ENCODE measurements around the gene AHI1.

Gene AHI1

DNA sequence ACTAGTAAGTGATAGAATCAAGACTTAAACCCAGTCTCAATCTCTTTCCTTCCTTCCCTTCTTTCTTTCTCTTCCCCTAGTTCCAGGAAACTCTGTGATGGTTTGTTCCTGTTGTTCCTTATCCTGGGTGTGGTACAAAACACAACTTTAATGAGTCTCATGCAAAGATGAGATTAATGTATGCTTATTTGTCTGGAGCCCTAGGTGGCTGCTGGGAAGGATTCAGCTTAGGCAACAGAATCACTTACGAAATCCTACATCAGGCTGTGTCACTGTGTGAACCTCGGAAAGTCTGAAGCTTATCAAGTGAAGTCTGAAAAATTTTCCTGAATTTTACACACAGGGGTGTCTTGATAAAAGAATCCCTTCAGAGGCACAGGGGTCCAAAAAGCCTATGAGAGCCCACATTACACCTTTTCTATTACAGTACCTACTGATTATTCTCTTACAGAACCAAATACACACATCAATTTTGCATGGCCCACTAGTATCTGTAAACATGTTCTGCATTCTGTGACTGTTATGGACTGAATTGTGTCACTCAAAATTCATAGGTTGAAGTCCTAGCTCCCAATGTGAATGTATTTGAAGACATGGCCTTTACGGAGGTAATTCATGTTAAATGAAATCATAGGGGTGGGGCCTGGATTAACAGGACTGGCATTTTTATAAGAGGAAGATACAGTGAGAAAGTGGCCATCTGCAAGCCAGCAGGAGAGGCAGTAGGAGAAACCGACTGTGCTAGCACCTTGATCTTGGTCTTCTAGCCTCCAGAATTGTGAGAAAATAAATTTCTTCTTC, 171.7 kb downstream of the AHI1 start:
- DNase-seq (ENCODE audit: low spot score), result no peak

DNA sequence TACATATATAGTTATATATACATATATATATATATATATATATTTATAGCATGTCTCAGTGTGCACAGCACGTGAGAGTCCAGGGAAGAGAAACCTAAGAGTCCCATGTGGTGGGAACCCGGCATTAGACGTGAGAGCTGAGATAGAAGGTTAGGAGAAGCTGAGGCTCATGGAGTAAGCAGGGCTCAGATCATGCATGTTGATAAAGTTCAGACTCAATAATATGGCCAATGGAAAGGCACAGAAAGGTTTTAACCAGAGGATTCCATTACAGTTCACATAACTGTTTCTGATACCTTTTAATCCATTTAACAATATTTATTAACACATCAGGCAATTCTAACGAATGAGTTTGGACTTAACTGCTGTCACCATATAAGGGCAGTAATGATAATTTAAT, 173.0 kb downstream of the AHI1 start:
- no peak for DNase-seq (ENCODE audit: low spot score)

DNA sequence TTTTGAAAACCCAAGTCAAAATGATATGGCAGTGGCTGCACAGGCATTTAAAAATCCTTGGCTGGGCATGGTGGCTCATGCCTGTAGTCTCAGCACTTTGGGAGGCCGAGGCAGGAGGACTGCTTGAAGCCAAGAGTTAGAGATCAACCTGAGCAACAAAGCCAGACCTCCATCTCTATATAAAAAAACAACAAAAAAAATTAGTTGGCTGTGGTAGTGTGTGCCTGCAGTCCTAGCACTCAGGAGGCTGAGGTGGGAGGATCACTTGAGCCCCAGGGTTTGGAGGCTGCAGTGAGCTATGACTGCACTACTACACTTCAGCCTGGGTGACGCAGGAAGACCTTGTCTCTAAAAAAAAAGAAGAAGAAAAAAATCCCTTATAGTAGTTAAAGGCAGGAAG, 173.6 kb downstream of the AHI1 start:
- DNase-seq (ENCODE audit: low spot score), result no peak

GRCh38 chr6:135323202-135323668, 174.3 kb downstream of the AHI1 start:
- DNase-seq (ENCODE audit: low spot score), result no peak

- no peak for DNase-seq (ENCODE audit: low spot score)
These were observed 174.9 kb downstream of the AHI1 start for GRCh38 chr6:135322427-135323201.

DNA sequence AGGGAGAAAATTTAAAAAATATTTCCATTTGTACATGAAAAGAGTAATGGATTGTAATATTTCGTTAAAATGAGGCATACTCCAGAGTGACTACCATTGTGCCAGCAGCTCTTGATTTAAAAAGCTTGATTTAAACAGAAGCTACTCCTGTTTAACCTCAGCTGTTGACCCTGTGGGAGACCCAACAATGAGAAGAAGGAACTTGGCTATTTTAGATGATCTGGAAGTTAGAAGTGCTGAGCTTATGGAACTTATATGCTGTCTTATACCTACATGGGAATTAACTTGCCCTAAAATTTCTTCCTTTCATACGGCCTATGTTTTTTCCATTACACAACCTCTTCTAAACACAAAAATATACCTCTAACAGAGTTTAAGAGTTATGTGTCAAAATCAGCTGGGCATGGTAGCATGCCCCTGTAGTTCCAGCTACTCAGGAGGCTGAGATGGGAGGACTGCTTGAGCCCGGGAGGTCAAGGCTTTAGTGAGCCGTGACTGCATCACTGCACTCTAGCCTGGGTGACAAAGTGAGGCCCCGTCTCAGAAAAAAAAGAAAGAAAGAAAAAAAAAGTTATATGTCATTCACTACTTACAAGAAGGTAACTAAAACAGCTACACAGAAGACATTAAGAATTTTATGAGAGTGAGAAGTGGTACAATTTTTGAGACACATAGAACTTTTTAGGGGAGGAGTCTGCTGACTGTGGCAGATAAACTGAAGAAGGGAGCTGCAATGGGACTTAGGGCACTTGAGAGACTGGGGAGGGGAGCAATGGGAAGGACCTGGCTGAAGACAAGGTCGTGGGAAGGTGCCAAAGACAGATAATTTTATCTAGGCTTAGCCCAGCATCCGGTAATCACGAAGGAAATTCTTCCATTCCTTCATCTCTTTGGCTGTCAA, 176.6 kb downstream of the AHI1 start:
- no peak for DNase-seq (ENCODE audit: low spot score)

DNA sequence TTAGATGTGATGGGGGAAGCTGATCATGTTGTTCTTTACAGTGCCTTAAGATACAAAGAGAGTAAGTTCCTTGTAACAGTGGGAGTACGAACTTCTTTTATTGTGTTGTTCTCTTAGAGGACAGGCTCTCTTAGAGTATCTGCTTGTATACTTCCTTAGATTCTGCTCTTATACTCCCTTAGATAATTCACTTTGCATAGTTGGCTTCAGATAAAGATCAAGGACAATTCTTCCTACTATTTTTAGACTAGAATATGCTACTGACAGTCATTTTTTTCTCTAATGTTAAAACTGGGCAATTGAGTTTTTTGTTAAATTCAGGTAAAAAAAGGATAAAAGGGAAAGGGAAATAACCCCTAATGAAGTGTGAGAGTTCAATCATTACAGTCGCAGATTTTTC, 177.7 kb downstream of the AHI1 start:
- DNase-seq (ENCODE audit: low spot score), result no peak

DNA sequence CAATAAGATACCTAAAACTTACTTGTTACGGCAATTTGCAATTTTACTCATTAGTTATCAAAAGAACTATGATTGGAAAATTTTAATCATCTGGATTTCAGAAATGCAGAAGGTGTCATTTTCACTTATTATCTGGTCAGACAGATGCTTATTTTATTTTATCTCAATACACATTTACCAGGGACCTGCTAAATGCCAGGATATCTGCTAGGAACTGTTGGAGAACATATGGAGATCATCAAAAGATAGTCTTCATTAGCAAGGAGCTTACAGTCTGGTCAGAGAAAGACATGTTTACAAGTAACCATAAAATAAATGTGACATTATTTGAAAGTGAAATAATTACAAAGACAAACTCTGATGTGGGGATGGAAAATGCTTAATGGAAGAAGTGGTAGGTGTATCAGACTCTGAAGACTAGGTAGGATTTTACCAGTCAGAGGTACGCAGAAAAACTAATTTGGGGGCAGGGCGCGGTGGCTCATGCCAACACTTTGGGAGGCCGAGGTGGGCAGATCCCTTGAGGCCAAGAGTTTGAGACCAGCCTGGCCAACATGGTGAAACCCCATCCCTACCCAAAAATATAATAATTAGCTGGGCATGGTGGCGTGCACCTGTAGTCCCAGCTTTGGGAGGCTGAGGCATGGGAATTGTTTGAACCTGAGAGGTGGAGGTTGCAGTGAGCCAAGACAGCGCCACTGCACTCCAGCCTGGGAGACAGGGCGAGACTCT, 178.6 kb downstream of the AHI1 start:
- DNase-seq (ENCODE audit: low spot score), result no peak

DNA sequence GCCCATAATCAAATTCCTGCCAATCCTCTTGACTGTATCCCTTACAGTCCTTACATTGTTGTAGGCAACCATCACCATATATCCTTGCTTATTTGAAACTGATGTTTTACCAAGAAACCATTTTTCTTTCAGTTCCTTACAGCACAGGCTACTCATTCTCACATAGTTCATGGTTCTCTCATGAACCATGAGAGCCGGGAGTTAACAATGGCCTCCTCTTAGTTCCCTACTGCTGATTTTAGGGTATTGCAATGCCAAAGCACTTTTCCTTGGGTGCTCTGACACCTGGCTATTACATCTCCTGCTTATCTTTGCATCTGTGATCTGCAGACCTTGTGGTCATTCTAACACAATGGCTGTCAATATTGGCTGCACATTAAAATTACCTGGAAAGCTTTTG, 183.0 kb downstream of the AHI1 start:
- no peak for DNase-seq (ENCODE audit: low spot score)

GRCh38 chr6:135311446-135312200, 185.9 kb downstream of the AHI1 start:
- DNase-seq (ENCODE audit: low spot score), result no peak

GRCh38 chr6:135310291-135310690, 187.2 kb downstream of the AHI1 start:
- no peak for DNase-seq (ENCODE audit: low spot score)

DNA sequence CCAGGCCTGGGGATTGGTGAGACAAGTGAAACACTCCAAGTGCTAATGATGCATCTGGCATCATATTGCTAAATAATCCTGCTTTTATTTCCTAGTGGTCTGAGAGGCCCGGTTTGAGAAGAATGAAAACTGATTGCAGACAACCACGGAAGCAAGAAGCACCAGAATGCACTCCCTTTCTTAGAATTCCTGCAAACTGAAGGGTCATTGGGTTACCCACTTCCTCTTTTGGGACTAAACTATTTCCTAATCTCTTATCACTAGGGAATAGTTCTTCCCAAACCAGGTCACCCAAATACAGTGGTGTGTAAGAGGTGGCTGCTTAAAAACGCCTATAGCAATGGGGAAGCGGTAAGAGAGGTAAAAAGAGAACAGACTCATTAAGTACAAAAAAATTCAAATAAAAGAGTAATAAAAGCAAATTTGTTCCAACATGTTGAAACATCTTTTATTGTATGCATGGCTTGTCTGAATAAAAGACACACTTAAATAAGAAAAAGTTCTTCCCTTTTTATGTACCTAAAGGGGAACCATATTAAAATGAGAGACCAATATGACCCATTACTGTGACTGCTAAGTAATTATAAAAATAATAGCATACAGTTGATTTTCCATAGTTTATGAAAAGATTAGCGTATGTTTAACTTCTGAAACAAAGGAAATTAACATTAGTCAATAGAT, 190.7 kb downstream of the AHI1 start:
- no peak for DNase-seq (ENCODE audit: low spot score)

GRCh38 chr6:135306166-135306565, 191.4 kb downstream of the AHI1 start:
- no peak for DNase-seq (ENCODE audit: low spot score)

DNA sequence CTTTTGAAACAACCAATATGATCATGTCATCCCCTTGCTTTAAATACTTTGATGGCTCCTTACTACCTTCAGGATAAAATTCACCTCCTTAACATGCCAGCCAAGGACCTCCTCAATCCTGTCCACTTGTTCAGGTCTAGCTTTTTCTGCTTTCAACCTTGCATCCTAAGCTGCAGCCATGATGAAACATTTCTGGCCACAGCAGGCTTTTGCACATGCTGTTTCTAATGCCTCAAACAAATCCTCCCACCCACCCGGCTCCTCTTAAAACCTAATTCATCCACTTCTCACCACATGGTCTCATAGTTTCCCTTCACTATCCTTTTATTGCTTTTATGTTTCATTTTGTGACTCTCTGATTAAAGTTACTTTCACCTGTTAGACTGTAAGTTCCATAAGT, 191.9 kb downstream of the AHI1 start:
- DNase-seq (ENCODE audit: low spot score), result no peak

- DNase-seq (ENCODE audit: low spot score), result no peak
These were observed 192.7 kb downstream of the AHI1 start for GRCh38 chr6:135304883-135305282.

- DNase-seq (ENCODE audit: low spot score), result no peak
These were observed 196.2 kb downstream of the AHI1 start for GRCh38 chr6:135301304-135301703.

GRCh38 chr6:135300576-135300975, 197.0 kb downstream of the AHI1 start:
- DNase-seq (ENCODE audit: low spot score), result no peak

DNA sequence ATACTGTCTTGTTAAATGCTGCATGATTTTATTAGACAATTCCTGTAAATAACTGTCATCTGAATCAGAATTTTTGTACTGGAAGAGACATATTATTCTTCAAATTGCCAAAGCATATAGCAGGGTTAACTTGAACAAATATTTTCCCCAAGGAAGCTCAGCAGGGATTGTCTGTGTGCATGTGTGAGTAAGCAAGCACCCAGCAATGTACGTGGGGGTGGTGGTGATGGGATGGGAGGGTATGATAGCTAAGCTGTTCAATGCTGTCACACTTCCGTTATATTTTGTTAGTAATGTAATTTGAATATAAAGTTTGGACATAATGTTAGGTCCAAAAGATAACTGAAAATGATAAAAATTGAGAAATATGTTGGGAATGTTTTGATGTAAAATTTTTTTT, 198.3 kb downstream of the AHI1 start:
- no peak for DNase-seq (ENCODE audit: low spot score)

DNA sequence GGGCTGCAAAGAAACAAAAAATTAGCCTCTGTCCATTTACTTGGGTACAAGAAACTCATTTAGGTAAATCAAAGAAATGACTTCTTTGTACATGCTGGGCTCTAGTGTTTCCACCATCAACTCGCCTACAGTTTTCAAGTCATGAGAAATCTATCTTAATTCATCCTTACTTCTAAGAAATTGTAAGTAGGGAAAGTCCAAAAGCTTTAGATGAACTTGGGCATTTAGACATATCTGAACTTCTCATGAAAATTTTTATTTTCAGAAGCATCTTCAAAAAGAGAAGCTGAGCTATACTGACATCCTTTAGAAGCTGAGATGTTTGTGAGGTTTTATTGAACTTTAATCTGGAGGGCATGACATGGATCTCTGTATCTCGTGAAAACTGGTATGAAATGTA, 199.1 kb downstream of the AHI1 start:
- no peak for DNase-seq (ENCODE audit: low spot score)

GRCh38 chr6:135296715-135297114, 200.8 kb downstream of the AHI1 start:
- no peak for DNase-seq (ENCODE audit: low spot score)

Data from COLO829 (cell line).